SK-N-SH treated with all-trans-retinoic acid at 6 μM for 48 hours (cell line): ENCODE data around the gene BRD9.

Experiments
- ATAC-seq: fragments of 200-7000 bp; cut with Tn5 transposase; 3 replicates; pipeline ENCODE4 v1.9.1; 2020; ENCODE audit warnings: mild to moderate bottlenecking, moderate library complexity
- ARNTL ChIP-seq: fragments of 450-650 bp; formaldehyde crosslinking; IDR thresholded peaks from 2 replicates; pipeline ENCODE4 v1.5.0; 2020; ENCODE audit warnings: low read depth, mild to moderate bottlenecking, moderate library complexity, borderline replicate concordance
- BACH2 ChIP-seq: fragments of 250-450 bp; sonication (Bioruptor Pico); IDR thresholded peaks from 2 replicates; pipeline ENCODE4 v1.9.0; 2021; ENCODE audit warnings: mild to moderate bottlenecking, borderline replicate concordance
- CREB5 ChIP-seq: fragments of 250-450 bp; sonication (Bioruptor Pico); IDR thresholded peaks from 2 replicates; pipeline ENCODE4 v1.5.1; 2020; ENCODE audit warnings: low read depth, mild to moderate bottlenecking, moderate library complexity
- CSDC2 ChIP-seq: fragments of 250-450 bp; sonication (Bioruptor Pico); IDR thresholded peaks from 2 replicates; pipeline ENCODE4 v1.5.0; 2020; ENCODE audit warnings: mild to moderate bottlenecking, moderate library complexity
- CSRNP3 ChIP-seq: fragments of 250-450 bp; sonication (Bioruptor Pico); IDR thresholded peaks from 2 replicates; pipeline ENCODE4 v1.5.1; 2021; ENCODE audit warnings: mild to moderate bottlenecking, moderate library complexity
- ESRRG ChIP-seq: fragments of 250-450 bp; sonication (Bioruptor Pico); IDR thresholded peaks from 2 replicates; pipeline ENCODE4 v1.6.1; 2021; ENCODE audit warnings: mild to moderate bottlenecking
- OSR1 ChIP-seq: fragments of 250-450 bp; sonication (Bioruptor Pico); IDR thresholded peaks from 2 replicates; pipeline ENCODE4 v1.8.0; 2022; ENCODE audit warnings: moderate library complexity, mild to moderate bottlenecking, inconsistent platforms
- PATZ1 ChIP-seq: fragments of 250-450 bp; sonication (Bioruptor Pico); IDR thresholded peaks from 2 replicates; pipeline ENCODE4 v1.8.0; 2020; ENCODE audit warnings: mild to moderate bottlenecking, moderate library complexity, borderline replicate concordance
- POU6F1 ChIP-seq: fragments of 250-450 bp; sonication (Bioruptor Pico); IDR thresholded peaks from 2 replicates; pipeline ENCODE4 v1.8.0; 2021; ENCODE audit warnings: low read depth, mild to moderate bottlenecking, moderate library complexity, borderline replicate concordance
- PPARA ChIP-seq: fragments of 250-450 bp; sonication (Bioruptor Pico); IDR thresholded peaks from 2 replicates; pipeline ENCODE4 v1.5.0; 2020; ENCODE audit warnings: mild to moderate bottlenecking, borderline replicate concordance
- RARB ChIP-seq: fragments of 250-450 bp; sonication (Bioruptor Pico); IDR thresholded peaks from 2 replicates; pipeline ENCODE4 v1.8.0; 2021; ENCODE audit warnings: mild to moderate bottlenecking, moderate library complexity
- SNAI2 ChIP-seq: fragments of 250-450 bp; sonication (Bioruptor Pico); IDR thresholded peaks from 2 replicates; pipeline ENCODE4 v1.5.0; 2020; ENCODE audit warnings: mild to moderate bottlenecking, moderate library complexity
- TCF4 ChIP-seq: fragments of 250-450 bp; sonication (Bioruptor Pico); IDR thresholded peaks from 2 replicates; pipeline ENCODE4 v1.8.0; 2021; ENCODE audit warnings: mild to moderate bottlenecking, moderate library complexity, borderline replicate concordance
- TOX ChIP-seq: fragments of 250-450 bp; sonication (Bioruptor Pico); IDR thresholded peaks from 2 replicates; pipeline ENCODE4 v1.8.0; 2021; ENCODE audit warnings: mild to moderate bottlenecking, moderate library complexity, borderline replicate concordance
- TSHZ2 ChIP-seq: fragments of 250-450 bp; sonication (Bioruptor Pico); IDR thresholded peaks from 2 replicates; pipeline ENCODE4 v1.5.0; 2020; ENCODE audit warnings: mild to moderate bottlenecking, moderate library complexity
- ZC3H10 ChIP-seq: fragments of 250-450 bp; sonication (Bioruptor Pico); IDR thresholded peaks from 2 replicates; pipeline ENCODE4 v1.5.1; 2021; ENCODE audit warnings: mild to moderate bottlenecking, moderate library complexity
- ZFP3 ChIP-seq: fragments of 250-450 bp; sonication (Bioruptor Pico); IDR thresholded peaks from 2 replicates; pipeline ENCODE4 v1.5.0; 2020; ENCODE audit warnings: mild to moderate bottlenecking, moderate library complexity
- ZFP30 ChIP-seq: fragments of 450-650 bp; formaldehyde crosslinking; IDR thresholded peaks from 2 replicates; pipeline ENCODE4 v1.5.0; 2022; ENCODE audit warnings: mild to moderate bottlenecking, moderate library complexity
- ZNF565 ChIP-seq: fragments of 450-650 bp; formaldehyde crosslinking; conservative IDR thresholded peaks from 2 replicates; pipeline ENCODE4 v1.5.0; 2020; ENCODE audit warnings: low read depth, mild to moderate bottlenecking, moderate library complexity
- ZNF70 ChIP-seq: fragments of 450-650 bp; formaldehyde crosslinking; IDR thresholded peaks from 2 replicates; pipeline ENCODE4 v1.5.0; 2020; ENCODE audit warnings: mild to moderate bottlenecking, moderate library complexity
- ZNF8 ChIP-seq: fragments of 450-650 bp; formaldehyde crosslinking; IDR thresholded peaks from 2 replicates; pipeline ENCODE4 v1.5.0; 2020; ENCODE audit warnings: mild to moderate bottlenecking, moderate library complexity

BRD9 gene

GRCh38 chr5:861442-862366, 30.9 kb downstream of the BRD9 start:
- TF ChIP-seq ZNF70 (no peak), ZC3H10 (no peak), PATZ1 (no peak), RARB (no peak), ZNF8 (no peak), ZFP30 (CRISPR knock-in tag) (no peak), OSR1 (CRISPR knock-in tag) (no peak), SNAI2 (CRISPR knock-in tag) (no peak), ESRRG (CRISPR knock-in tag) (no peak), TOX (CRISPR knock-in tag) (no peak), POU6F1 (no peak), ZNF565 (CRISPR knock-in tag) (no peak), TCF4 (CRISPR knock-in tag) (no peak), PPARA (CRISPR knock-in tag) (no peak), TSHZ2 (CRISPR knock-in tag) (no peak), ARNTL (no peak), ZFP3 (no peak)
- peak; percentile 9 for ATAC-seq

GRCh38 chr5:860506-861150, 32.0 kb downstream of the BRD9 start:
- no peak for ATAC-seq
- TF ChIP-seq BACH2 (CRISPR knock-in tag), result no peak
- no peak for TF ChIP-seq TCF4 (CRISPR knock-in tag)
- no peak for TF ChIP-seq CSRNP3
- no peak for TF ChIP-seq ZNF70
- TF ChIP-seq RARB, result no peak
- no peak for TF ChIP-seq POU6F1
- no peak for TF ChIP-seq CREB5 (CRISPR knock-in tag)
- TF ChIP-seq ZNF8, result no peak
- no peak for TF ChIP-seq ZC3H10
- TF ChIP-seq ZFP30 (CRISPR knock-in tag), result no peak
- no peak for TF ChIP-seq SNAI2 (CRISPR knock-in tag)
- TF ChIP-seq CSDC2 (CRISPR knock-in tag), result no peak
- no peak for TF ChIP-seq TSHZ2 (CRISPR knock-in tag)
